HG02884 (cell line): Measurements from ENCODE around the gene PIK3R6.

Experiments
- ATAC-seq: cut with Tn5 transposase; IDR thresholded peaks from one replicate; pipeline ENCODE4 v1.9.1; 2021; ENCODE audit warnings: mild to moderate bottlenecking, moderate library complexity; ENCODE audit not compliant: unreplicated experiment

PIK3R6 gene

GRCh38 chr17:8867361-8867981 lies at the start of gene PIK3R6:
Gene PIK3R6, minus strand, starts transcription at chr17:8867674. Its CDS starts 17,880 bp downstream, at chr17:8849794.
- no peak for ATAC-seq

GRCh38 chr17:8916466-8916865 lies 49.0 kb upstream of the PIK3R6 start:
- no peak for ATAC-seq

- ATAC-seq = no peak
Observed at GRCh38 chr17:8914554-8914953, 47.1 kb upstream of the PIK3R6 start.

- ATAC-seq = no peak
Observed at GRCh38 chr17:8913879-8914278, 46.4 kb upstream of the PIK3R6 start.

- no peak for ATAC-seq
Observed at GRCh38 chr17:8913091-8913490, 45.6 kb upstream of the PIK3R6 start.

GRCh38 chr17:8912084-8912981 lies 44.9 kb upstream of the PIK3R6 start:
- ATAC-seq = no peak

- ATAC-seq = no peak
Observed at GRCh38 chr17:8910969-8911604, 43.6 kb upstream of the PIK3R6 start.

GRCh38 chr17:8909586-8910270 lies 42.3 kb upstream of the PIK3R6 start:
- no peak for ATAC-seq

- ATAC-seq = no peak
Observed at GRCh38 chr17:8905331-8905730, 37.9 kb upstream of the PIK3R6 start.

GRCh38 chr17:8904686-8905085 lies 37.2 kb upstream of the PIK3R6 start:
- ATAC-seq = no peak

- ATAC-seq = no peak
Observed at GRCh38 chr17:8904201-8904600, 36.7 kb upstream of the PIK3R6 start.

- ATAC-seq = no peak
Observed at GRCh38 chr17:8900626-8901585, 33.4 kb upstream of the PIK3R6 start.

- no peak for ATAC-seq
Observed at GRCh38 chr17:8900207-8900606, 32.7 kb upstream of the PIK3R6 start.

- no peak for ATAC-seq
Observed at GRCh38 chr17:8898636-8899035, 31.2 kb upstream of the PIK3R6 start.

- no peak for ATAC-seq
Observed at GRCh38 chr17:8898126-8898525, 30.7 kb upstream of the PIK3R6 start.

GRCh38 chr17:8896641-8897635 lies 29.5 kb upstream of the PIK3R6 start:
- ATAC-seq = no peak

GRCh38 chr17:8896087-8896486 lies 28.6 kb upstream of the PIK3R6 start:
- no peak for ATAC-seq

GRCh38 chr17:8894673-8895578 lies 27.5 kb upstream of the PIK3R6 start:
- ATAC-seq = no peak
